GM12872 (cell line): Measurements from ENCODE around the gene ABCC4.

ENCODE experiments used
- TF ChIP-seq, protein P1 (sequence below): IDR thresholded peaks from 3 replicates; pipeline ENCODE4 v1.5.1; 2011; ENCODE audit warnings: low read depth, mild to moderate bottlenecking, low read length, moderate library complexity; ENCODE audit not compliant: insufficient read depth

Gene ABCC4

DNA sequence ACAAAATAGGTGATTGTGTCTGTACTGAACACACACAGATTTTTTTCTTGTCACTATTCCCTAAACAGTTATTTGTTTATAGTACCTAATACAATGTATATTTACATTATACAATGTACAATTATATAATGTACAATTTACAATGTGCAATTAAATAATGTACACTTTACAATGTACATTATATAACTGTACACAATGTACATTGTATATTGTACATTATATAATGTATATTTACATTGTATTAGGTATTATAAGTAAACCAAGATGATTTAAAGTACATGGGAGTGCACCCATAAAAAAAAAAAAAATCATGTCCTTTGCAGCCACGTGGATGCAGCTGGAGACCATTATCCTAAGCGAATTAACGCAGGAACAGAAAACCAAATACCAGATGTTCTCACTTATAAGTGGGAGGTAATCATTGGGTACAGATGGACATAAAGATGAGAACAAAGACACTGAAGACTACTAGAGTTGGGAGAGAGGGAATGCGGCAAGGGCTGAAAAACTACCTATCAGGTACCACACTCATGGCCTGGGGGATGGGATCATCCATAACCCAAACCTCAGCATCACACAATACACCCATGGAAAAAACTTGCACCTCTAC is 68.1 kb downstream of the ABCC4 start:
- TF ChIP-seq, protein P1, sequence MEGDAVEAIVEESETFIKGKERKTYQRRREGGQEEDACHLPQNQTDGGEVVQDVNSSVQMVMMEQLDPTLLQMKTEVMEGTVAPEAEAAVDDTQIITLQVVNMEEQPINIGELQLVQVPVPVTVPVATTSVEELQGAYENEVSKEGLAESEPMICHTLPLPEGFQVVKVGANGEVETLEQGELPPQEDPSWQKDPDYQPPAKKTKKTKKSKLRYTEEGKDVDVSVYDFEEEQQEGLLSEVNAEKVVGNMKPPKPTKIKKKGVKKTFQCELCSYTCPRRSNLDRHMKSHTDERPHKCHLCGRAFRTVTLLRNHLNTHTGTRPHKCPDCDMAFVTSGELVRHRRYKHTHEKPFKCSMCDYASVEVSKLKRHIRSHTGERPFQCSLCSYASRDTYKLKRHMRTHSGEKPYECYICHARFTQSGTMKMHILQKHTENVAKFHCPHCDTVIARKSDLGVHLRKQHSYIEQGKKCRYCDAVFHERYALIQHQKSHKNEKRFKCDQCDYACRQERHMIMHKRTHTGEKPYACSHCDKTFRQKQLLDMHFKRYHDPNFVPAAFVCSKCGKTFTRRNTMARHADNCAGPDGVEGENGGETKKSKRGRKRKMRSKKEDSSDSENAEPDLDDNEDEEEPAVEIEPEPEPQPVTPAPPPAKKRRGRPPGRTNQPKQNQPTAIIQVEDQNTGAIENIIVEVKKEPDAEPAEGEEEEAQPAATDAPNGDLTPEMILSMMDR = no peak

DNA sequence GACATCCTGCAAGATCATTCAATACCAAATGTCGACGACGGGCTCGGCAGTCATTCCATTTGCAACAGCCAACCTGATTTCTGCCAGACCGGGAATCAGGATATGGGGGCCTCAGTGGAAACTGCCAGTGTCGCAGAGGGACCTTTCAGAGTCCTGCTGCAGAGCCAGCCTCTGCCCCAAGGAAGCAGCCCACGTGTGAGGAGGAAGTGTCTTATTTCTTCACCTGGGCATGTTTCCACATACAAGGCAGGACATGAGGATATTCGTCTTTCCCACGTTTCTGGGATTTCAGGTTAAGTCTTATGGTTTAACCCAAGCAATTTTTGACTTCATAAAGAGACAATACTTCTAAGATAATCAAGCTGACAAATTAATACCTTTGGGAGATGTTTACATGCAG is 69.9 kb downstream of the ABCC4 start:
- TF ChIP-seq, protein P1 = no peak

DNA sequence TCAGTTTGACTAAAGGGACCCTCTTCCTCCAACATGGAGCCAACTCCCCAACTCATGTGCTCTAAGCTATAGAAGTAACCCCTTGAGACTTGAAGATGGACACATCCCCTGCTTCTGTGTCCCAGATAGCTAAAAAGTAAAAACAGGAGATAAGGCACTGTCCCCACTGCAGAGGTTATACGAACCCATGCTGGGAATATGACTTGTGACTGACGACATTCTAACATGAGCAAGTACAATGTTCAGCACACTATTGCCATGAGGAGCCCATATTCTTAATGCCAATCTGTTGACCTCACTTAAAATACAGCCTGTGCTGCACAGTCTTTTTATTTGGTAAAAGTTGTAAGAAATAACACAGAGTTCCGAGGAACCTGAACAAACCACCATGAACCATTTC is 71.4 kb downstream of the ABCC4 start:
- TF ChIP-seq, protein P1 = no peak

DNA sequence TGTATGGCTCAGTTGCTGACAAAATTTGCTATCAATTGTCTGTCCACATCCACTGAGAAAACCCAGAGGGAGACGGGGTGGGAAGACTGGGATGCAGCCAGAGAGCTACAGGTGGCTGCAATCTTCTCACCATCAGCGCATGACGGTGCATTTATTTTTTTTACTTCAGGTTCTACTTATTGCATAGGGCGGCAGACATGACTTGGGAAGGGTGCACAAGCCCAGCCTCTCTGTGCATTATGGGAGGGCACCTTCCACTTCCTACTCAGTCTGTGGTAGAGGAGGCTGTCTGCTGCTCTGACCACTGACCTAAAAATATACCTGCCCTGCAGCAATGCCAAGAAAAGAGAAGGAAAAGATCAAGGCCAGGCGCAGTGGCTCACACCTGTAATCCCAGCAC is 73.1 kb downstream of the ABCC4 start:
- TF ChIP-seq, protein P1 = no peak

DNA sequence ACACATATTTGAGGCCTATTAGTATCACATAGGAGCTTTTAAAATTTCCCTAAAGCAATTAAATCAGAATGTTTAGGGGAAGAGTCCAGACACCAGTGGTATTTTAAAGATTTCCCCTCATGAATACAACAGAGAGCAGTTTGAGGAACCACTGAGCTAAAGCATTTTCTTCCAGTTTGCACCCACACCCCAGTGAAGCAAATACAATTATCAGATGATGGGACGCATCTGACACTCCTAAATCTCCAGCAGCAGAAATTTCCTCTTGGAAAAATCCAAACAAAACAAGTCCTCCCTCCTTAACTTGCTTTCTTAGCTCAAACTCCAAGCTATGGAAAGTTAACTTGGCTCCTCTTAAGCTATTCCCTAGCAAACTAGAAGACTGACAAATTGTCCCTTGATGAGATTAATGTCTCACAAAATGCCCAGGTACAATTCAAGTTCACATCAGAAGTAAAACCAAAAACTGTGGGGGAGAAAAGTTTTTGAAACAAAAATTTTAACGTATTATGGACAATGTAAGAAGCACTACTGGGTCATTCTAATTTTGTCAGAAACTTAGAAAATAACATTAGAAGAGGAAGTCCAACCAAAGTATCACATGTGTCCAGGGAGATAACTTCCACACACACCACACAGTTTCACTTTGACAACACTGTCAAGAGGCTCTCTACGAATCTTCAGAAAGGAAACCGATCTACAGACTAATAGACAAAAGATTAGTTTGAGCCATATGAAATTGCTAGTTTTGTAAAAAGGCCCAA is 74.1 kb downstream of the ABCC4 start:
- TF ChIP-seq, protein P1 = no peak

DNA sequence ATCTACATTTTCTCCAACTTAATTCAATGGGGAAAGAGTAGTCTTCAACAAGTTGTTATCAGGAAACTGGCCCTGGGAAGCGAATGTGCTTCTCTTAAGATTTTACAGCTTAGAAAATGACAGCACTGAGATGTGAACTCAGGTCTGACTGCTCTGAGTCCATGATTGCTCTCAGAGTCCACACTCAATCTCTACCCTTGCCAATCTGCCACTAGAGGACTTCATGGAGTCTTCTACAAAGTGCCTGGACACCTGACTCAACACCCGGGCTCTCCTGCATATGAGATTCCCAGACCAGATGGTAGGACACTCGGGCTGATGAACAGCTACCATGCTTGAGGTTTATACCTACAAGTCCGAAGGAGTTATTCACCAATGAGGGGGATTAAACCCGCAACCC is 74.8 kb downstream of the ABCC4 start:
- TF ChIP-seq, protein P1 = no peak

DNA sequence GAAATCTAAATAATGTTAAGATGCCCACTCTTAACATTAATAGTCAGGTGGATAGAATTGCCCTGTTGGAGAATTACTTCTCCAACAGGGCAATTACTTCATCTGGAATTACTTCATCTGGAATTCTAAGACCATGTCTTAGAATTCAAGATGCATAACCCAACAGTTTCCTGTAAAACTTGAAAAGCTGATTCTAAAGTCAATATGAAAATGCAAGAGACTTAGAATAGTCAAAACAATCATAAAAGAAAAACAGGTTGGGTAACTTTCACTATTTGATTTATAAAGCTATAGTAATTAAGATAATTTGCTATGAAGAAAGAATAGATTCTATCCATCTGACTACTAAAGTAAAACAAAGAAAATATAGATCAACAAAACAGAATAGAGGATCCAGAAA is 75.2 kb downstream of the ABCC4 start:
- TF ChIP-seq, protein P1 = no peak
